DOHH2 (cell line): ENCODE data around the gene CRLF2.

Experiments used
- EZH2phosphoT487 ChIP-seq: fragments of 200-600 bp; sonication (generic); IDR thresholded peaks from 2 replicates; pipeline ENCODE4 v1.6.1; 2017; ENCODE audit warnings: borderline replicate concordance, mild to moderate bottlenecking, antibody characterized with exemption, low read length, moderate library complexity, mixed read lengths
- TF ChIP-seq, protein P1 (sequence below): fragments of 200-600 bp; sonication (generic); IDR thresholded peaks from one replicate; pipeline ENCODE4 v1.5.1; 2014; ENCODE audit warnings: antibody characterized with exemption, mild to moderate bottlenecking, low read depth, low read length; ENCODE audit not compliant: poor library complexity, severe bottlenecking

DNA sequence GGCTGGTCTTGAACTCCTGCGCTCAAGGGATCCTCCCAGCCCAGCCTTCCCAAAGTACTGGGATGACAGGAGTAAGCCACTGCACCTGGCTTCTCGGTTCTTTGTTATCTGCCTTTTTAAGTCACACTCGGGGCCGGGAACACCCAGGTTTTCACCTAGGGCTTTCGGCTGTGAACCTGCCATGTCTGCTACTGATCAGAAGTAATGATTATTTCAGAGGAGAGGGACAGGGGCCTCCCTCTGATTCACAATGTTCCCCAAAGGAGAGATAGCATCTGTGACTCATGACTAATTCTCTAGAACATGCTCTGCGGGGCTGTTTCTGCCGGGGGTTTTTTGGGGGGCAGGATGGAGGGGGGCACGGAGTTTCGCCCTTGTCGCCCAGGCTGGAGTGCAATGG, 26.9 kb downstream of the CRLF2 start:
- TF ChIP-seq, protein P1, sequence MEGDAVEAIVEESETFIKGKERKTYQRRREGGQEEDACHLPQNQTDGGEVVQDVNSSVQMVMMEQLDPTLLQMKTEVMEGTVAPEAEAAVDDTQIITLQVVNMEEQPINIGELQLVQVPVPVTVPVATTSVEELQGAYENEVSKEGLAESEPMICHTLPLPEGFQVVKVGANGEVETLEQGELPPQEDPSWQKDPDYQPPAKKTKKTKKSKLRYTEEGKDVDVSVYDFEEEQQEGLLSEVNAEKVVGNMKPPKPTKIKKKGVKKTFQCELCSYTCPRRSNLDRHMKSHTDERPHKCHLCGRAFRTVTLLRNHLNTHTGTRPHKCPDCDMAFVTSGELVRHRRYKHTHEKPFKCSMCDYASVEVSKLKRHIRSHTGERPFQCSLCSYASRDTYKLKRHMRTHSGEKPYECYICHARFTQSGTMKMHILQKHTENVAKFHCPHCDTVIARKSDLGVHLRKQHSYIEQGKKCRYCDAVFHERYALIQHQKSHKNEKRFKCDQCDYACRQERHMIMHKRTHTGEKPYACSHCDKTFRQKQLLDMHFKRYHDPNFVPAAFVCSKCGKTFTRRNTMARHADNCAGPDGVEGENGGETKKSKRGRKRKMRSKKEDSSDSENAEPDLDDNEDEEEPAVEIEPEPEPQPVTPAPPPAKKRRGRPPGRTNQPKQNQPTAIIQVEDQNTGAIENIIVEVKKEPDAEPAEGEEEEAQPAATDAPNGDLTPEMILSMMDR, result no peak
- no peak for TF ChIP-seq EZH2phosphoT487
